Measurements from ENCODE around the gene MGA.

MGA gene

GRCh38 chr15:41659190-41659589 is 1.0 kb upstream of the MGA start:
- no peak for DNase-seq

DNA sequence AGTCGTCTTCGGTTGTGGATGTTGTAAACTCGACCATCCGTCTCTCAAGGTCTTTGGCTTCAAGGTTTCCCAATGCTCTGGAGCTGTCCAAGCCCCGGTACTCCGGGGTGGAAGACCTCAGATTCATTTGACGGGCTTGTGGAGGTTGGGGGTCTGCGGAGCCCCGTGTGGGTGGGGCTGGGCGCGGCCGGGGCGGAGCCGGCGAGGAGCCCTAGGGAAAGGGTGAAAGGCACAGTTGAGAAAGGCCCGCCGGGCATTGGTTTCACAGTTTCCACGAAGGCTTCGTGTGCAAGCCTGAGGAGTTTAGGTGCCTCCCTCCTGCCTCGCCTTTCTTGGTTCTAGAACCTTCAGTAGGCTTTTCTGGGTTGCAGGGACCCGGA is 360 bp upstream of the MGA start:
- no peak for DNase-seq

- DNase-seq, result peak in 1 of 2 experiments; percentile 37
Measured at GRCh38 chr15:41661078-41661517, 893 bp downstream of the MGA start.

DNA sequence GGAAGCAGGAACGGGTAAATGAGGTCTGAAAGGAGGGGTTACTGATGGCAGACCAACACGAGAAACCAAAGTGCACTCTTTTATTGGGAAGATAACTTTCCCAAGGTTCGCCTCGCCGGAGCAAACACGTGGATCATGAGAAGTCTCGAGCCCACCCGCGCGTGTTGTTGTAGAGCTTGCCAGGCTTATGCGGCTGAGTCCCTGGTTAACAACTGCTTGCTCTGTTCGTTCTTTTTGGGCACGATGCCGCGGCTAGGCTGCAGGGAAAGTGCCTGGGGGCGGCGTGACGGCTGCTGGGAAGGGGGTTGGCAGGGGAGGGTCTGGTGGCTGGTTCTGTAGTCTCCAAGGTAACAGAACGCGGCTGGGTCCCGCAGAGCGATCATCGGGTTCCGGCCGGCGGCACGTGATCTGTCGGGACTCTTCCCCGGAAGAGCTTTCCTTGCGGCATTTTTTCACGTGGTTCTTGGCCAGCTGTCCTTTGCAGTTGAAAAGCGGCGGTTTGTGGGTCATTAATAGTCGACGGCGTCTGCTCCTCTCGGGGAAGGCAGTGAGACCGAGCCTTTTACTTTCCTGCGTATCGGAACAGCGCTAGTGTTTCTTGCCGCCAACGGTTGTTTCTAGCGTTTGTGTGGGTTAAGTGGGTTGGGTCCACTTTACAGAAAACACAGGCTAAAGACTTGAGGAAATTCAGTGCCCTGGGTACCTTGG is 1.5 kb downstream of the MGA start:
- peak; percentile 90 to 92 for DNase-seq

DNA sequence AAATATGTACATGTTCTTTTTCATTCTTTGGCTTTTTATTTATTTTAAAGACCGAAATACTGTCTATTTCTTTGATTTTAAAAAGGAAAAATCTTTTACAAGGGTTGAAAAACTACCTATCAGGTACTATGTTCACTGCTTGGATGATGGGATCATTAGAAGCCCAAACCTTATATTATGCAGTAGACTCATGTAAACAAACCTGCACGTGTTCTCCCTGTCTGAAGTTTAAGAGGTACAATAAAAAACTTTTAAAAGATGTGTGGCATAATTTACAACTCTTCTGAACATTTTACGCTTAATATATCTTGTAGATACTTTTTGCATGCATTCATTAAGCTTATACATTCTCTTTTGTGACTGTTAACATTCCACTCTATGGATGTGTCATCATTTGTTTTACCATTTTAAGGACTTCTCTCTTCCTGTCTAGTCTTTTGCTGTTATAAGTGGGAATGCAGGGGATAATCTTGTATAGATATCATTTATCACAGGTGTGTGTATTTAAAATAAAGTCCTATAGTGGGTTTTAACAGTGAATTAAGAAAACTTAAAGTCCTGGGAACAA is 6.2 kb downstream of the MGA start:
- DNase-seq, result no peak

- DNase-seq, result no peak
Measured at GRCh38 chr15:41669701-41670100, 9.5 kb downstream of the MGA start.

- DNase-seq, result peak; percentile 49 to 75
Measured at GRCh38 chr15:41671656-41672648, 11.7 kb downstream of the MGA start.

GRCh38 chr15:41675337-41675736 is 15.1 kb downstream of the MGA start:
- no peak for DNase-seq

DNA sequence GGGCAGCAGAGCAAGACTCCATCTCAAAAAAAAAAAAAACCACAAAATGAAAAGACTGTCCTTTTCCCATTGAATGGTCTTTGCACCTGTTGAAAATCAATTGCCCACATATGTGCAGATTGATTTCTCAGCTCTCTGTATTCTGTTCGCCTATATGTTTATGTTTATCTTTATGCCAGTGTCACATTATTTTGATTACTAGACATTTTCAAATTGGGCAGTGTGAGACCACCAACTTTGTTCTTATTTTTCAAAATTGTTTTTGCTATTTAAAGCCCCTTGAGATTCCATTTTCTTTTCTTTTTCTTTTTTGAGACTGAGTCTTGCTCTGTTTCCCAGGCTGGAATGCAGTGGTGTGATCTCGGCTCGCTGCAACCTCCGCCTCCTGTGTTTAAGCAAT is 18.5 kb downstream of the MGA start:
- DNase-seq, result no peak

DNA sequence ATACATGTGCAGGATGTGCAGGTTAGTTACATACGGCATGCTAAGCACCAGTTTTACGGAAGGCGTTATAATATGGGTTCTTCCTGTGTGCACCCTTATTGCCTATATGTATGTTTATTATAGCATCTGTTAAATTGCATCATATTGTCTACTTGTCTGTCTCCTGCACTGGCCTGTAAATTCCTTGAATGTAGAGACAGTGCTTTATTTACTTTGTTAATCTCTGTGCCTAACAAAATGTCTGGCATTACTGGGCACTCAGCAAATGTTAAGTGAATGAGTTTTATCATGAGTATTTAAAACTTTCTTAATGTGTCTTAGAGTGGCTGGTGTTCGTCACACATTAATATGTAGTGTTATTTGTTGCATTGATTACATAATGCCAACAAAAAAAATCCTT is 23.8 kb downstream of the MGA start:
- no peak for DNase-seq

- no peak for DNase-seq
Measured at GRCh38 chr15:41688671-41689070, 28.5 kb downstream of the MGA start.

- DNase-seq, result no peak
Measured at GRCh38 chr15:41689083-41689482, 28.9 kb downstream of the MGA start.

DNA sequence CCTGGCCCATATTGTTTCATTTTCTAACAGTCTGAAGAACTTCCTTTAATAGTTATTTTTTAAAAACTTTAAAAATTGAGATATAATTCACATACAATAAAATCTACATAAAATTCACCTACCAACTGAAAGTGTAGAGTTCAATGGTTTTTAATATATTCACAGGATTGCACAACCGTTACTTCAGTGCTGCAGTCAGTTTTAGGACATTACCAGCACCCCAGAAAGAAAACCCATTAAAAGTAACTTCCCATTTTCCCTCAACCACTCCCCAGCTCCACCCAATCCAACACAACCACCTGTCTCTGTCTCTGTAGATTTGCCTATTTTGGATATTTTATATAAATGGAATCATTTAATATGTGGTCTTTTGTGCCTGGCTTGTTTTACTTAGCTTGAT is 29.6 kb downstream of the MGA start:
- DNase-seq, result no peak

- no peak for DNase-seq
Measured at GRCh38 chr15:41690636-41691035, 30.4 kb downstream of the MGA start.

DNA sequence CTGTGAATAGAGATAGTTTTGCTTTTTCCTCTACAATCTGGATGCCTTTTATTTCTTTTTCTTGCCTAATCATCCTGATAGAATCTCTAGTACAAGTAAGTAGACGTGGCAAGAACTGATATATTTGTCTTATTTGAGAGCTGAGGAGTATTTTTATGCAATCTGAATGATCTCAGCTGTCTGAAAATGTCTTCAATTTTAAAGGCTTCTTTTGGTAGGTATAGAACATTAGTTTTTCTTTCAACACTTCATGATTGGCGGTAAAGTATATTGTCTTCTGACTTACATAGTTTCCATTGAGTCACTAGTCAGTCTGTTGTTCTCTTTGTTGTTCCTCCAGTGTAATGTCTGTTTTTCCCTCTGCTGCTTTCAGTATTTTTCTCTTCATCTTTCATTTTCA is 31.3 kb downstream of the MGA start:
- no peak for DNase-seq

GRCh38 chr15:41692049-41692448 is 31.8 kb downstream of the MGA start:
- no peak for DNase-seq

DNA sequence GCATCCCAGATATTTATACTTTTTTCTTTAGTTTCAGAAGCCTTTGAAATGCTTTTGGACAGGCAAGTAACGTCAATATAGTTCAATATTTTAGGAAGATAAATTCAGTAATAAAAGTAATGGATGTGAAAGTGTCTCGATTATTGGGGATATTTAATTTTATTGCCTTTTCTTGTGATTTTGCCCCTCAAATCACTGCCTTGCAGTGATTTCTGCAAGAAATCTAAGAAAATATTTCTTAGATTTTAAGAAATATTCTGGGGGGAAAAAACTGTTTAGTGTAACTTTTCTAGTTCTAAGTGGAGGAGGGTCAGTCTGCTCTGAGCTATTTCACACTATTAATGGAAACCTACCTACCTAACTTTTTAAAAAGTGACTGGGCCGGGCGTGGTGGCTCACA is 33.6 kb downstream of the MGA start:
- no peak for DNase-seq

DNA sequence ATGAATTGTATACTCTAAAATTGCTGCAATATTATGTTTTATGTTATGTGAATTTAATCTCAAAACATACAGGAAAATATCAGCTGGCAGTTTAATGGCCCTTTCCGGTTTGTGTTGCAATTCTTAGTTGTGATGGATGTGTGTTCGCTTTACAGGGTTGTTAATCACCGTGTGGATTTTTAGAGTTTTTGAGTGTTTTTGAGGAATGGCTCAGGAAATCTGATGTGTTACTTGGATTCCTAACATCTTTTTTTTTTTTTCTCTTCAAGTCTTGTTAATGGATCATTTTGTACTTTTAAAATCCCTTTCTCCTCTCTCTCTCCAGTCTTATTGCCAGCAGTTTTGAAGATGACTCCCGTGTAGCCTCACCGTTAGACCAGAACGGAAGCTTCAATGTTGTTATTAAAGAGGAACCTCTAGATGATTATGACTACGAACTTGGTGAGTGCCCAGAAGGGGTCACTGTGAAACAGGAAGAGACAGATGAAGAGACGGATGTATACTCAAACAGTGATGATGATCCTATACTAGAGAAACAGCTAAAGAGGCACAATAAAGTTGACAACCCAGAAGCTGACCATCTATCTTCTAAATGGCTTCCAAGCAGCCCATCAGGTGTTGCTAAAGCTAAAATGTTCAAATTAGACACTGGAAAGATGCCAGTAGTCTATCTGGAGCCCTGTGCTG is 35.7 kb downstream of the MGA start:
- DNase-seq, result peak; percentile 6 to 32

DNA sequence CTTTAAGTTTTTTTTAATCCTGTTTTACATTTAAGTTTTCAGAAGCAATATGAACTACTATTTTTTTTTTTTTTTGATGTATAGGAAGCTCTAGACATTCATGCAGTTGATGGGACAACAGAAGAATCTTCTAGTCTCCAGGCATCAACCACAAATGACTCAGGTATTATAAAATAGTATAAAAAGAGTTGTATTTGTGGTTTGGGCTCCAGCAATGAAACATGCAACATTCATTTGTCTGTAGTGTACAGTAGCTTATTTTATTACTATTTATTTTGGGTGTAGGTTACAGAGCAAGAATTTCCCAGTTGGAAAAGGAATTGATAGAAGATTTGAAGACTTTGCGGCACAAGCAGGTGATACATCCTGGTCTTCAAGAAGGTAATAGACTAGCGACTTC is 38.6 kb downstream of the MGA start:
- DNase-seq, result no peak

DNA sequence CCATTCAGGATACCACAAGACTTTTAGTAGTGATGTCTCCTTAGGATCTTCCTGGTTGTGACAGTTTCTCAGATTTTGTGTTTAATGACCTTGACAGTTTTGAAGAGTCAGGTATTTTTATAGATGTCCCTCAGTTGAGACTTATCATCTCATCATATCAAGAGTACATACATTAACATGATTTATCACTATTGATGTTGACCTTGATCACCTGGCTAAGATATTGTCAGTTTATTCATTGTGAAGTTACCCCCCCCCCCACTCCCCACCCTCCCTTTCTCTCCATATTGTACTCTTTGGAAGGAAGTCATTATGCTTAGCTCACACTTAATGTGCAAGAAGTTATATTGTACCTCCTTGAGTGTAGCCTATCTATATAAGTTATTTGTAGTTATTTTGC is 42.9 kb downstream of the MGA start:
- DNase-seq, result no peak

GRCh38 chr15:41713047-41713446 is 52.8 kb downstream of the MGA start:
- DNase-seq, result no peak

- no peak for DNase-seq
Measured at GRCh38 chr15:41714291-41714690, 54.1 kb downstream of the MGA start.

DNA sequence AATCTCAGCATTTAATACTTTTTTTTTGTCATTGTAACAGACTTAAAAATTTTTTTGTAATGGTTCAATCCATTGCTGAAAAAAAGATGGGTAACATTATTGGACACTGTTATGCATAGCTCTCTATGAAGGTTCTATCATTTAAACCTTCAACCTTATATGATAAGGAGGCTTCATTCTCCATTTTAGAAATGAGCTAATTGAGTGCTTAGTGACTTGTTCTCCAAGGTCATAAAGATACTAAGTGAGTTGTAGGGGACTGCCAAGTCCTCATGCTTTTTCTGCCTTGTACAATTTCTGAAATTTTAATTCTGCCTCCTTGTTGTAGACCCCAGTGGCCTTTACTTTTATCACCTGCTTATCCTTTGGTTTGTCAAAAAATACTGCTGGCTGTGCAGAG is 56.7 kb downstream of the MGA start:
- DNase-seq, result no peak
